Measurements from ENCODE around the gene VEGFA.

DNA sequence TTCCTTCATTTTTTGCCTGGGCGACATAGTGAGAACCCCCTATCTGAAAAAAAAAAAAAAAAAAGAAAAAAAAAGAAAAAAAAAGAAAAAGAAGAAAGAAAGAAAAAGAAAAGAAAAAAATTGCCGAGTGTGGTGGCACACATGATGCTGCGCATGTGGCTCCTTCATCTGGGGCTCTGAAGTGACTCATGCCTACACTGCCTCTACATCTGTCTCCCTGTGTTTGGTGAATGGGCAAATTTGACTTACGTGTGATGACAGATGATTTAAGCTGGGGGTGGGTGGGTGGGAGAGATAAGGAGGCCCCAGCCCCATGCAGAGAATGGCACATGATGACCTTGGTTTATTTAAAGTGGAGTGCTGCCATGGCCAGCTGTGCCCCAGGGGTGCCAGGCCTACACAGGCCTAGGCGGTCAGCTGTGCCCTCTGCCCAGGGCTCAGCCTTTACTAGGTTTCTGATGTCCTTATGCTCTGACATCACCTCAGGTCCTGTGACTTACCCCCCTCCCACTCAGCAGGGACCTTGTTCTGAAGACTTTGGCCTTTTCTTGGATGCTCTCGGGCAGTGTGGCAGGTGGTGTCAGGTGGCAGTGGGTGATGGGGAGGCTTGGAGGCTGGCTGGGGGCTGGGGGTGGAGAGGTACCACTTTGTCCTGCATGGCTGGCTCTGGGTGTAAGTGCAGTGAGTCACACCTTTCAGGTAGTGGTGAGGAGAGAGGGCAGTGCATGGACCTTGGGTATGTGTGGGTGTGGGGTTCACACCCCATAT lies 41.1 kb downstream of the VEGFA start:
- TF ChIP-seq, protein P1, sequence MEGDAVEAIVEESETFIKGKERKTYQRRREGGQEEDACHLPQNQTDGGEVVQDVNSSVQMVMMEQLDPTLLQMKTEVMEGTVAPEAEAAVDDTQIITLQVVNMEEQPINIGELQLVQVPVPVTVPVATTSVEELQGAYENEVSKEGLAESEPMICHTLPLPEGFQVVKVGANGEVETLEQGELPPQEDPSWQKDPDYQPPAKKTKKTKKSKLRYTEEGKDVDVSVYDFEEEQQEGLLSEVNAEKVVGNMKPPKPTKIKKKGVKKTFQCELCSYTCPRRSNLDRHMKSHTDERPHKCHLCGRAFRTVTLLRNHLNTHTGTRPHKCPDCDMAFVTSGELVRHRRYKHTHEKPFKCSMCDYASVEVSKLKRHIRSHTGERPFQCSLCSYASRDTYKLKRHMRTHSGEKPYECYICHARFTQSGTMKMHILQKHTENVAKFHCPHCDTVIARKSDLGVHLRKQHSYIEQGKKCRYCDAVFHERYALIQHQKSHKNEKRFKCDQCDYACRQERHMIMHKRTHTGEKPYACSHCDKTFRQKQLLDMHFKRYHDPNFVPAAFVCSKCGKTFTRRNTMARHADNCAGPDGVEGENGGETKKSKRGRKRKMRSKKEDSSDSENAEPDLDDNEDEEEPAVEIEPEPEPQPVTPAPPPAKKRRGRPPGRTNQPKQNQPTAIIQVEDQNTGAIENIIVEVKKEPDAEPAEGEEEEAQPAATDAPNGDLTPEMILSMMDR (IDR thresholded peaks at IDR 0.05), result no peak
- TF ChIP-seq POLR2A (IDR thresholded peaks at IDR 0.05), result no peak

Measured in lower leg skin (tissue), 3 donors.